Measurements from ENCODE around the gene PHF2. TPM values are rescaled to one million over a fixed set of nuclear protein-coding genes. Genes with fewer than 3 reads are reported as not detected.

Gene PHF2
- total RNA-seq, 1 donor from 2014 or later = 18.1 TPM

- DNase-seq (ENCODE audit: low spot score) = no peak
Observed at GRCh38 chr9:93697352-93698139, 121.2 kb downstream of the PHF2 start.

- DNase-seq (ENCODE audit: low spot score) = no peak
Observed at GRCh38 chr9:93698140-93698908, 121.9 kb downstream of the PHF2 start.

- no peak for DNase-seq (ENCODE audit: low spot score)
Observed at GRCh38 chr9:93699650-93700049, 123.3 kb downstream of the PHF2 start.

GRCh38 chr9:93701494-93702218 is 125.3 kb downstream of the PHF2 start:
- no peak for DNase-seq (ENCODE audit: low spot score)

GRCh38 chr9:93702261-93702660 is 125.9 kb downstream of the PHF2 start:
- DNase-seq (ENCODE audit: low spot score) = no peak

- DNase-seq (ENCODE audit: low spot score) = no peak
Observed at GRCh38 chr9:93708289-93708986, 132.1 kb downstream of the PHF2 start.

- DNase-seq (ENCODE audit: low spot score) = no peak
Observed at GRCh38 chr9:93708987-93709302, 132.6 kb downstream of the PHF2 start.

- DNase-seq (ENCODE audit: low spot score) = peak; percentile 10
Observed at GRCh38 chr9:93709600-93710369, 133.4 kb downstream of the PHF2 start.

- no peak for DNase-seq (ENCODE audit: low spot score)
Observed at GRCh38 chr9:93710370-93710723, 134.0 kb downstream of the PHF2 start.

- DNase-seq (ENCODE audit: low spot score) = no peak
Observed at GRCh38 chr9:93711002-93711401, 134.6 kb downstream of the PHF2 start.

- no peak for DNase-seq (ENCODE audit: low spot score)
Observed at GRCh38 chr9:93712896-93713295, 136.5 kb downstream of the PHF2 start.

GRCh38 chr9:93713716-93714115 is 137.3 kb downstream of the PHF2 start:
- DNase-seq (ENCODE audit: low spot score) = no peak

- DNase-seq (ENCODE audit: low spot score) = no peak
Observed at GRCh38 chr9:93721417-93721965, 145.1 kb downstream of the PHF2 start.

GRCh38 chr9:93724852-93725251 is 148.5 kb downstream of the PHF2 start:
- no peak for DNase-seq (ENCODE audit: low spot score)

GRCh38 chr9:93725382-93725781 is 149.0 kb downstream of the PHF2 start:
- no peak for DNase-seq (ENCODE audit: low spot score)

- DNase-seq (ENCODE audit: low spot score) = no peak
Observed at GRCh38 chr9:93726147-93726546, 149.8 kb downstream of the PHF2 start.

Other genes starting within 250 kb of the PHF2 start
- gene FAM120A, start 124.9 kb upstream of the PHF2 start, total RNA-seq (ENCODE audit: insufficient read depth, low replicate concordance) = 76.3 TPM
- gene FAM120AOS, start 123.0 kb upstream of the PHF2 start, total RNA-seq (ENCODE audit: insufficient read depth, low replicate concordance) = 52.5 TPM